Esophagus muscularis mucosa (tissue), 4 donors: ENCODE data around the gene DSTYK. TPM values are rescaled to one million over a fixed set of nuclear protein-coding genes. Genes with fewer than 3 reads are reported as not detected.
"Not testable (repeated sequence)": the region's sequence is repeated elsewhere in the genome, so short reads cannot be mapped to it uniquely, and the experiment has no call there.

Experiments
- DNase-seq: peaks from one replicate; pipeline ENCODE4 v3.0.0-alpha.2; 2017; ENCODE audit errors: extremely low spot score
- H3K27ac ChIP-seq, 4 donors: fragments of 200-600 bp; sonication (generic); replicated peaks in 1 of 4; 1 replicate in 3 of 4; 2 replicates in 1 of 4; pipeline ENCODE4 v1.5.1; 2016 to 2019; ENCODE audit warnings: mild to moderate bottlenecking in 1 of 4
- H3K27me3 ChIP-seq, 4 donors: fragments of 200-600 bp; sonication (generic); one replicate each; pipeline versions ENCODE4 v1.5.1 to v1.6.0; 2016 to 2019
- H3K36me3 ChIP-seq, 4 donors: fragments of 200-600 bp; sonication (generic); one replicate each; pipeline ENCODE4 v1.5.1; 2016 to 2019
- H3K4me1 ChIP-seq, 4 donors: fragments of 200-600 bp; sonication (generic); one replicate each; pipeline ENCODE4 v1.5.1; 2016 to 2019
- H3K4me3 ChIP-seq, 4 donors: fragments of 200-600 bp; sonication (generic); 1 replicate in 2 of 4; 2 replicates in 2 of 4; pipeline ENCODE4 v1.5.1; 2016 to 2019; ENCODE audit warnings: mild to moderate bottlenecking in 4 of 4, moderate library complexity in 1 of 4
- H3K9me3 ChIP-seq, 4 donors: fragments of 200-600 bp; sonication (generic); 1 replicate in 3 of 4; 2 replicates in 1 of 4; pipeline ENCODE4 v1.5.1; 2016 to 2019
- CTCF ChIP-seq, 3 experiments: fragments of 200-600 bp in 2 of 3; fragments of 450-650 bp in 1 of 3; sonication (generic) in 2 of 3; IDR thresholded peaks; one replicate each; pipeline ENCODE4 v1.5.1; 2017 to 2019; ENCODE audit warnings: antibody characterized with exemption in 3 of 3, mild to moderate bottlenecking in 2 of 3, moderate library complexity in 1 of 3
- EP300 ChIP-seq: sonication (generic); formaldehyde crosslinking; IDR thresholded peaks from one replicate; pipeline ENCODE4 v1.6.1; 2017; ENCODE audit warnings: antibody characterized with exemption
- POLR2A ChIP-seq: fragments of 450-650 bp; IDR thresholded peaks from one replicate; pipeline ENCODE4 v1.6.1; 2017; ENCODE audit warnings: antibody characterized with exemption, moderate library complexity, mild to moderate bottlenecking, low read depth
- POLR2AphosphoS5 ChIP-seq, 2 donors: sonication (generic); formaldehyde crosslinking; IDR thresholded peaks; one replicate each; pipeline ENCODE4 v1.6.1; 2017; ENCODE audit warnings: antibody characterized with exemption in 2 of 2
- WGBS: methylation state at CpG from one replicate; pipeline ENCODE4 v1.1.5; 2018; 5-methylcytosine and 5-hydroxymethylcytosine counted together
- intact Hi-C: fragments of 100-400 bp; cut with DNase I; formaldehyde crosslinking; loops from one replicate; pipeline ENCODE4 v1.15.1; 2023
- total RNA-seq, 4 donors: library from RNA; depleted of rRNA; stranded (reverse); fragments of >200 nt; gene quantifications; one replicate each; pipeline versions ENCODE4 v1.1.0 to v1.2.1, GENCODE V29; 2016

The DSTYK gene
- total RNA-seq, 4 donors from 2014 or later = 12.0 to 16.1 (median 13.9) TPM

GRCh38 chr1:205162301-205162700, 49.2 kb downstream of the DSTYK start:
- no peak overlapping the region for H3K27ac ChIP-seq
- intact Hi-C loops = no loop called here
- WGBS = 88% methylated on average over 1 of the region's 1 CpG

GRCh38 chr1:205161076-205161475, 50.4 kb downstream of the DSTYK start:
- TF ChIP-seq POLR2A (no peak), CTCF (IDR thresholded peaks at IDR 0.05) (no peak), POLR2AphosphoS5 (IDR thresholded peaks at IDR 0.05) (no peak), EP300 (no peak)
- H3K27me3 ChIP-seq = no peaks in the 10 kb centered on the region
- intact Hi-C loops = no loop called here

More at GRCh38 chr1:205162301-205162700, 49.2 kb downstream of the DSTYK start:
- TF ChIP-seq CTCF (IDR thresholded peaks at IDR 0.05) (no peak), POLR2A (no peak), POLR2AphosphoS5 (IDR thresholded peaks at IDR 0.05) (no peak), EP300 (no peak)
- H3K36me3 ChIP-seq = peaks cover 47 to 88% (median 76%) of the 10 kb centered on the region in 4 donors
- no peak for DNase-seq
- no peaks in the 10 kb centered on the region for H3K27me3 ChIP-seq
- H3K9me3 ChIP-seq = no peaks in the 10 kb centered on the region
- H3K4me1 ChIP-seq = no peaks in the 10 kb centered on the region
- no peak overlapping the region for H3K4me3 ChIP-seq

GRCh38 chr1:205158048-205158616, 53.4 kb downstream of the DSTYK start:
- peaks cover 67 to 100% (median 96%) of the 10 kb centered on the region in 4 donors for H3K36me3 ChIP-seq
- intact Hi-C loops = no loop called here
- H3K4me3 ChIP-seq = no peak overlapping the region
- no peaks in the 10 kb centered on the region for H3K9me3 ChIP-seq
- TF ChIP-seq POLR2A = no peak
- TF ChIP-seq POLR2AphosphoS5 (IDR thresholded peaks at IDR 0.05) = no peak
- TF ChIP-seq CTCF (IDR thresholded peaks at IDR 0.05) = no peak
- TF ChIP-seq EP300 = no peak
- no peak for DNase-seq
- no peaks in the 10 kb centered on the region for H3K27me3 ChIP-seq
- H3K27ac ChIP-seq = no peak overlapping the region
- H3K4me1 ChIP-seq = no peaks in the 10 kb centered on the region
- WGBS = 95% methylated on average over 2 of the region's 2 CpGs

More at GRCh38 chr1:205161076-205161475, 50.4 kb downstream of the DSTYK start:
- Histone ChIP-seq H3K4me1 (no peaks in the 10 kb centered on the region), H3K4me3 (no peak overlapping the region), H3K36me3 (peaks cover 55 to 91% (median 79%) of the 10 kb centered on the region in 4 donors), H3K27ac (no peak overlapping the region), H3K9me3 (no peaks in the 10 kb centered on the region)
- 90% methylated on average over 6 of the region's 6 CpGs for WGBS
- DNase-seq = no peak

- DNase-seq, H3K27ac ChIP-seq, H3K9me3 ChIP-seq, H3K4me3 ChIP-seq, intact Hi-C loops, H3K4me1 ChIP-seq, H3K27me3 ChIP-seq: not testable (repeated sequence)
- WGBS = 83% methylated on average over 3 of the region's 3 CpGs
- H3K36me3 ChIP-seq = peaks cover 57 to 100% (median 83%) of the 10 kb centered on the region in 4 donors
Measured at GRCh38 chr1:205155665-205156377, 55.7 kb downstream of the DSTYK start.

GRCh38 chr1:205152505-205152904, 59.0 kb downstream of the DSTYK start:
- Histone ChIP-seq H3K36me3 (peaks cover 38 to 100% (median 76%) of the 10 kb centered on the region in 4 donors), H3K27ac (no peak overlapping the region), H3K27me3 (no peaks in the 10 kb centered on the region), H3K4me3 (no peak overlapping the region), H3K4me1 (no peaks in the 10 kb centered on the region), H3K9me3 (no peaks in the 10 kb centered on the region)
- DNase-seq = no peak
- 96% methylated on average over 4 of the region's 4 CpGs for WGBS
- intact Hi-C loops = no loop called here
- TF ChIP-seq POLR2AphosphoS5 (IDR thresholded peaks at IDR 0.05) = no peak
- TF ChIP-seq CTCF (IDR thresholded peaks at IDR 0.05) = no peak
- no peak for TF ChIP-seq EP300
- no peak for TF ChIP-seq POLR2A
